Right cardiac atrium (tissue), 5 donors: ENCODE data around the gene BSPRY. TPM values are rescaled to one million over a fixed set of nuclear protein-coding genes. Genes with fewer than 3 reads are reported as not detected.
A peak's percentile ranks its signal among the peaks of the same experiment; 100 is the strongest.

Experiments
- ATAC-seq, 2 donors: fragments of 200-7000 bp; cut with Tn5 transposase; one replicate each; pipeline versions ENCODE4 v1.8.0 to v1.9.1; 2020; ENCODE audit warnings: moderate library complexity in 2 of 2, mild to moderate bottlenecking in 1 of 2
- DNase-seq, 3 donors: peaks; one replicate each; pipeline ENCODE4 v3.0.0-alpha.2; 2020
- H3K27ac ChIP-seq: one replicate; pipeline ENCODE4 v1.5.1; 2013; ENCODE audit warnings: mild to moderate bottlenecking, low read length, control low read depth, moderate library complexity
- H3K27me3 ChIP-seq: one replicate; pipeline ENCODE4 v1.6.1; 2013; ENCODE audit not compliant: control insufficient read depth, insufficient read depth
- H3K4me1 ChIP-seq: one replicate; pipeline ENCODE4 v1.6.1; 2013; ENCODE audit warnings: low read length; ENCODE audit not compliant: control insufficient read depth, insufficient read depth
- H3K4me3 ChIP-seq: one replicate; pipeline ENCODE4 v1.5.1; 2013; ENCODE audit warnings: low read length, control low read depth
- H3K9me3 ChIP-seq: one replicate; pipeline ENCODE4 v1.6.1; 2013; ENCODE audit warnings: low read length; ENCODE audit not compliant: control insufficient read depth
- WGBS: extraction: QIAGEN DNeasy Blood & Tissue Kit; methylation state at CpG from one replicate; pipeline ENCODE4 v1.1.7; 2013; 5-methylcytosine and 5-hydroxymethylcytosine counted together
- intact Hi-C, 4 donors: fragments of 100-400 bp; cut with DNase I; formaldehyde crosslinking; loops; one replicate each; pipeline versions ENCODE4 v1.11.0 to v1.14.0; 2022 to 2023
- long read RNA-seq, 4 donors: library from polyadenylated mRNA; unstranded; transcript quantifications; one replicate each; pipeline ENCODE4 v2.0.0, GENCODE V29; 2020 to 2021
- polyA plus RNA-seq: library from polyadenylated mRNA; stranded (reverse); fragments of 200-250 nt; gene quantifications from one replicate; pipeline ENCODE4 v1.2.3, GENCODE V29; 2013
- total RNA-seq, 4 donors: library from RNA; stranded (reverse); fragmentation: NEBNext Ultra II Directional; extraction: Animal tissue kit (Norgen Biotek cat#: 25700); gene quantifications; one replicate each; pipeline ENCODE4 v1.2.1, GENCODE V29; 2021
- donor health status: healthy with polysubstance abuse.
- donor health status: DM: no; HTN: yes; CAD: no.
- donor health status: DM: no; HTN: no; CAD: no.
- donor health status: DM: no; HTN: yes; CAD: no; lungs with severe emphysema.
- donor health status: DM: yes; HTN: yes; CAD: no.

The BSPRY gene
- total RNA-seq, result 1 to 10 TPM in 3 of 4 donors, under 1 TPM in 1; 0.21 to 2.3 (median 1.6) TPM
- 1.4 TPM for polyA plus RNA-seq
- long read RNA-seq, donor 1, partial matches to known transcripts, result 0 of 3 reads
- long read RNA-seq, donor 1, other reads (novel, unspliced or antisense), result 1 of 3 reads
- long read RNA-seq, donor 2, partial matches to known transcripts, result 0 of 1 reads
- long read RNA-seq, donor 2, other reads (novel, unspliced or antisense), result 0 of 1 reads
- long read RNA-seq, donor 3, partial matches to known transcripts, result 0 of 2 reads
- long read RNA-seq, donor 3, other reads (novel, unspliced or antisense), result 0 of 2 reads
- long read RNA-seq, donor 4, transcript BSPRY-201 (6 exons, 2,339 nt), result major isoform, 5 of 6 reads
- long read RNA-seq, donor 4, partial matches to known transcripts, result 0 of 6 reads
- long read RNA-seq, donor 4, other reads (novel, unspliced or antisense), result 1 of 6 reads

GRCh38 chr9:113349445-113350094 lies at the start of gene BSPRY:
BSPRY (plus strand) TSS chr9:113349541; CDS start chr9:113349580, 39 bp downstream.
- intact Hi-C loops, result no loop called here
- WGBS, result 2% methylated on average over 71 of the region's 71 CpGs
- peak within 1 kb of the TSS; percentile 82 for H3K4me3 ChIP-seq

GRCh38 chr9:113299800-113300292 lies 49.5 kb upstream of the BSPRY start:
- H3K4me3 ChIP-seq, result no peak overlapping the region
- no peak overlapping the region for H3K27ac ChIP-seq
- H3K27me3 ChIP-seq, result no peaks in the 10 kb centered on the region
- no peaks in the 10 kb centered on the region for H3K4me1 ChIP-seq
- no peaks in the 10 kb centered on the region for H3K9me3 ChIP-seq
- WGBS, result 25% methylated on average over 8 of the region's 8 CpGs
- intact Hi-C loops, result no loop called here
- ATAC-seq (peak in 1 of 2 donors; percentile 39), DNase-seq (no peak)

More at GRCh38 chr9:113349445-113350094, at the start of gene BSPRY:
- H3K27me3 ChIP-seq, result no peaks in the 10 kb centered on the region
- ATAC-seq (peak; percentile 36 to 57), DNase-seq (peak in 1 of 3 donors; percentile 55)
- H3K27ac ChIP-seq, result no peak within 1 kb of the TSS
- H3K4me1 ChIP-seq, result peaks cover 6% of the 10 kb centered on the region
- H3K9me3 ChIP-seq, result no peaks in the 10 kb centered on the region

DNA sequence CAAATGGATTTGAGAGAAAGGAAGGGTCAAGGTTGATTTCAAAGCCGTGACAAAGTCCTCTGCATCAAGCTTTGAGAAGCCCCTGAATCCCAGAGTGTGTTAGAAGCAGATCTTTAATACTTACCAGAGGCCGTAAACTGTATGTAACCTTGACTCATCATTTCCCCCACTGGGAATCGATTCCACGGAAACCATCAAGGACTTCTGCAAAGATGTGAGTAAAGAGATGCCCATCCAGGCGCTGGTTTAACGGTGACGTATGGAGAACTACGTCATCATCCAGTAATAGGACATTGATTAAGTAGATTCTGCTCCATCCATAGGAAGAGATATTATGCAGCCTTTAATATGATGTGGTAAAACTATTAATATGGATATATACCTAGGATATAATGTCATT lies 47.8 kb upstream of the BSPRY start:
- intact Hi-C loops, result no loop called here

DNA sequence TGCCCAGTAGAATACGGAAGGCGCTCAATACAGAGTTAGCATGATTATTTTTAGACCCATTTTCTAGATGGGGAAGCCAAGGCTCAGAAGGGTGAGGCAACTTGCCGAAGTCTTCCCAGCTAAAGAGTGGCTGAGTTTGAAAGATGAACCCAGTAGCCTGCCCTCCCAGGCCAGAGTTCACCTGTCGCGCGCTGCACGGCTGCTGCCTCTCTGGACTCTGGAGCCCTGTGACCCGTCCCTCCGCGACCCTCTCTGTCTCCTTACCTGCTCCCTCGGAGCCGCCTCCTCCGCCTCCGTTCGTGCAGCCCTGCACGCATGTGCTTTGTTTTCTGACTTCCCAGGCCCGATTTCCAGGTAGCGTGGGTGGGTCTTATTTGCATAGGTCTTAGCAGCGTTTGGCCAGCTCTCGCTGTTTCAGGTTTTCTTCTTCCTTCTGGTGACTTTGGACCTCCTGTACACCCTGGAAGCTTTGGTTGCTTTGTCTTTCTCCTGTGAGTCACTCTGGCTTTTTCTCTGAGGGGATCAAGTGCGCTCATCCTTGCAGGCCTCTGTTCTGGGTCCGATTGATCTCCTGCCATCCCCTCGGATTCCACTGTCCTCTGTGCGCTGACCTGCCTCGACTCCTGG lies 46.4 kb upstream of the BSPRY start, which contains the start of gene RNF183:
RNF183 (minus strand) TSS at position 585 of the 627 bp plus-strand sequence. CDS start 5,192 bp downstream, outside the sequence.
- WGBS, result 81% methylated on average over 25 of the region's 25 CpGs
- Histone ChIP-seq H3K27me3 (no peaks in the 10 kb centered on the region), H3K4me1 (no peaks in the 10 kb centered on the region), H3K27ac (no peak within 1 kb of the TSS), H3K9me3 (no peaks in the 10 kb centered on the region), H3K4me3 (no peak within 1 kb of the TSS)
- no peak for ATAC-seq
- DNase-seq, result no peak
- intact Hi-C loops, result no loop called here

More for the DNA sequence above, 47.8 kb upstream of the BSPRY start:
- no peaks in the 10 kb centered on the region for H3K27me3 ChIP-seq
- no peak for DNase-seq
- no peak overlapping the region for H3K4me3 ChIP-seq
- ATAC-seq, result no peak
- 89% methylated on average over 8 of the region's 8 CpGs for WGBS
- H3K27ac ChIP-seq, result no peak overlapping the region
- H3K9me3 ChIP-seq, result no peaks in the 10 kb centered on the region
- no peaks in the 10 kb centered on the region for H3K4me1 ChIP-seq

DNA sequence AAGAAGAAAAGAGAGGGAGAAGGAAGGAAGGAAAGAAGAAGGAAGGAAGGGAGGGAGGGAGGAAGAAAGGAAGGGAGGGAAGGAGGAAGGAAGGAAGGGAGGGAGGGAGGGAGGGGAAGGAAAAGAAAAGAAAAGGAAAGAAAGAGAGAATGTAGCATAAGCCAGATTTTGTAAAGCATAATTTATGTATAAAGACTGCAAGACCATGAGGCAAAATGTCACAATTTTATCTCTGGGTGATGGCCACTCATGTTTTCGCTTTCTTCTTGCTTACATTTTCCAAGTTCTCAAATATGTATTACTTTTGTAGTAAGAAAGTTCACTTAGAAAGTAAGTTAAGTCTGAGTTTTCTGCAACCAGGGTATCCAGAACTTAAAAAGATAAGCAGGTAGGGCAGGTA lies 42.8 kb upstream of the BSPRY start:
- WGBS, result 79% methylated on average over 1 of the region's 1 CpG
- Histone ChIP-seq H3K9me3 (no peaks in the 10 kb centered on the region), H3K4me1 (no peaks in the 10 kb centered on the region), H3K4me3 (no peak overlapping the region), H3K27ac (no peak overlapping the region), H3K27me3 (no peaks in the 10 kb centered on the region)
- DNase-seq (no peak), ATAC-seq (no peak)
- intact Hi-C loops, result loop anchor here in 1 of 4 donors (5.0 kb wide), 1 partner anchor 101 kb away; no protein-coding TSS in a partner anchor

DNA sequence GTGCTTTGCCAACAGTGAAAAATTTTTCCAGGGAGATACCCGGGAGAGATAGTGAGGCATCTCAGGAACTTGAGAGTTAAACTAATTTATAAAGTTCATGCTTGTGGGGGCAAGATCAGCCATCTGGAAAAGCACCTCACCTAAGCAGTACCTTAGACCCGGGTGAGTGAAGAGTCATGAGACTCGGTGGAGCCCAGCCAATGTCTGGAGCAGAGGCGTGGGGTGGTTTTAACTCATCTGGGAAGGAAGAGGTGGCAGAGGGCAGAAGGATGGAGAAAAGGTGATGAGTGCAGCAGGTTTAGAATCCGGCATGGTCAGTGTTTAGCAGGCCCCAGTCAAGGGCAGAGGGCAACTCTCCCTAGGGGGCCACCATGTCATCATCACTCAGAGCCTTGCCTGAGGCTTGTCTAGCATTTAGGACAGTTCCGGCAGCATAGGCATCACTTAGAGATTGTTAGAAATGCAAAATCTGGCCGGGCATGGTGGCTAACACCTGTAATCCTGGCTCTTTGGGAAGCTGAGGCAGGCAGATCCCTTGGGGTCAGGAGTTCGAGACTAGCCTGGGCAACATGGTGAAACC lies 41.9 kb upstream of the BSPRY start:
- no peak for ATAC-seq
- Histone ChIP-seq H3K27me3 (no peaks in the 10 kb centered on the region), H3K4me3 (no peak overlapping the region), H3K4me1 (no peaks in the 10 kb centered on the region), H3K27ac (no peak overlapping the region), H3K9me3 (no peaks in the 10 kb centered on the region)
- no peak for DNase-seq
- 54% methylated on average over 8 of the region's 8 CpGs for whole genome bisulfite sequencing
- intact Hi-C loops, result loop anchor here in 1 of 4 donors (5.0 kb wide), 1 partner anchor 100 kb away; no protein-coding TSS in a partner anchor

- WGBS, result 6% methylated on average over 2 of the region's 2 CpGs
- Histone ChIP-seq H3K4me1 (no peaks in the 10 kb centered on the region), H3K27ac (no peak overlapping the region), H3K9me3 (no peaks in the 10 kb centered on the region), H3K27me3 (no peaks in the 10 kb centered on the region), H3K4me3 (no peak overlapping the region)
- no peak for DNase-seq
- intact Hi-C loops, result loop anchor here in 1 of 4 donors (5.0 kb wide), 1 partner anchor 98 kb away; no protein-coding TSS in a partner anchor
- ATAC-seq, result peak in 1 of 2 donors; percentile 55
Observed at GRCh38 chr9:113309204-113309813, 40.0 kb upstream of the BSPRY start.

DNA sequence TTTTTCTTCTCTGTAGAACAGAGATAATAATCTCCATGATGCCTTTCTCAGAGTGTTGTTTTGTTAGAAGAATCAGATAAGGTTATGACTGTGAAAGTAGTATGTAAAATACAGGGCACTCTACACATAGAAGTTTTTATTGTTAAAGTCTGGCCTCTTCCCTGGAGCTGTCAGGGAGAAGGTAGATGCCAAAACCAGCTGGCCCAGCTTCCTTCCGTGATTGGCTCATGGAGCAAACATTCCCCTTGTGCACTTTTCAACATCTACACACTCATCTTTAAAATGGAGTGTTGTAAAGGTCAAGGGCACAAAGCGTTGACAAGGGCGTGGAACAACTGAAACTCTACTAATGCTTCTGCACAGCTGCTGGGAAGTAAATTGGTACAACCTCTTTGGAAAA lies 38.8 kb upstream of the BSPRY start:
- DNase-seq, result no peak
- Histone ChIP-seq H3K4me3 (no peak overlapping the region), H3K4me1 (no peaks in the 10 kb centered on the region), H3K27ac (no peak overlapping the region), H3K9me3 (no peaks in the 10 kb centered on the region), H3K27me3 (no peaks in the 10 kb centered on the region)
- intact Hi-C loops, result loop anchor here in 3 of 4 donors (10.0 kb wide), 2 partner anchors 84 to 94 kb away; partner anchors contain the start of gene ALAD (in 2 of the 3)
- ATAC-seq, result peak in 1 of 2 donors; percentile 68
- 42% methylated on average over 3 of the region's 3 CpGs for WGBS

GRCh38 chr9:113311961-113312360 lies 37.4 kb upstream of the BSPRY start:
- intact Hi-C loops, result loop anchor here in 3 of 4 donors (10.0 kb wide), 2 partner anchors 83 to 93 kb away; partner anchors contain the start of gene ALAD (in 2 of the 3)
- WGBS, result 87% methylated on average over 3 of the region's 3 CpGs
- DNase-seq, result no peak
- no peak overlapping the region for H3K4me3 ChIP-seq
- no peaks in the 10 kb centered on the region for H3K27me3 ChIP-seq
- H3K9me3 ChIP-seq, result no peaks in the 10 kb centered on the region
- no peaks in the 10 kb centered on the region for H3K4me1 ChIP-seq
- no peak for ATAC-seq
- H3K27ac ChIP-seq, result no peak overlapping the region

DNA sequence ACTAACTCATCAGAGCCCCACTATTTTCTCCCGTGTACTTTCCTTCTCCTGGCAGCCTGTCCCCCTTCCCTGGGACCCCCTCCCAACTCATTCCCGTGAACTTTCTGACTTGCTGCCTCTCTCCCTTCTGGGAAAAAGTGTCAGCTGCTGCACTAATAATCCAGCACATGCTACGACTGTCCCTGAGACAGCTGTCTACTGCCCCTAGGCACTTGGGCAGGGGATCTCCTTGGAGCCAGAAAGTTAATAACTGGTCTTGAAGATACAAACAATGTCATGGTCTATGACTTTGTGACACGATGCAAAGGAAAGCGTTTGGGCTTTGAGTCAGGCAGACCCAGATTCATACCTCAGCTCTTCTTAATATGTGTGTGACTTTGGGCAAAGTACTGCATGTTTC lies 36.1 kb upstream of the BSPRY start:
- intact Hi-C loops, result loop anchor here in 3 of 4 donors (10.0 kb wide), 2 partner anchors 82 to 92 kb away; partner anchors contain the start of gene ALAD (in 2 of the 3)
- H3K4me1 ChIP-seq, result no peaks in the 10 kb centered on the region
- H3K4me3 ChIP-seq, result no peak overlapping the region
- H3K9me3 ChIP-seq, result no peaks in the 10 kb centered on the region
- H3K27ac ChIP-seq, result no peak overlapping the region
- ATAC-seq (no peak), DNase-seq (no peak)
- H3K27me3 ChIP-seq, result no peaks in the 10 kb centered on the region
- WGBS, result 66% methylated on average over 5 of the region's 5 CpGs
